ENCODE data around the gene ARHGEF37. TPM values are rescaled to one million over a fixed set of nuclear protein-coding genes. Genes with fewer than 3 reads are reported as not detected.

Gene ARHGEF37
- total and polyA plus RNA-seq, 2 donors: 5.6 to 14.2 TPM

- Histone ChIP-seq H3K4me3 (ENCODE audit: low read depth, low read length) (no peak overlapping the region), H3K36me3 (ENCODE audit: insufficient read depth) (no peaks in the 10 kb centered on the region), H3K4me1 (ENCODE audit: insufficient read depth) (no peaks in the 10 kb centered on the region), H3K27ac (ENCODE audit: low read depth) (no peak overlapping the region)
- WGBS: 72% methylated on average over 12 of the region's 12 CpGs
- no peak for DNase-seq (ENCODE audit: extremely low spot score)
These were observed 51.3 kb downstream of the ARHGEF37 start for GRCh38 chr5:149632311-149633251.

GRCh38 chr5:149633476-149634350 is 52.4 kb downstream of the ARHGEF37 start:
- no peak for DNase-seq (ENCODE audit: extremely low spot score)
- WGBS: 79% methylated on average over 8 of the region's 8 CpGs

DNA sequence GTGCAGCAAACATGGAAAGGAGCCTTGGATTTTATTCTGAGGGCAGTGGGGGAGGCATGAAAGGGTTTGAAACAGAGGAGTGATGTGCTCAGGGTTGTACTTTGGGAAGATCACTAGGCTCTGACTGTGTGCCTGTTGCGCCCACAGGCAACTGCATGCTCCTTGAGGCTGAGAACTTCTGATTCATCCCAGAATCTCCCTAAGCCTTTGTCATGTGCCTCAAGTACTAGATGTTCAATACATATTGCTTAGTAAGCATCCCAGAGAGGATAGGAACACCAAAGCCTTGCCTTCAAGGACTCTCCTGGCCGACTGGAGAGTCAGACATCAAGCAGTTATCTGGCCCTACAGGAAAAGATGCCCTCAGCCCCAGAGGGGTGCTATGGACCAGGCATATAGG is 54.1 kb downstream of the ARHGEF37 start:
- no peak for DNase-seq (ENCODE audit: extremely low spot score)
- H3K36me3 ChIP-seq (ENCODE audit: insufficient read depth): no peaks in the 10 kb centered on the region
- no peaks in the 10 kb centered on the region for H3K4me1 ChIP-seq (ENCODE audit: insufficient read depth)
- WGBS: 84% methylated on average over 2 of the region's 2 CpGs
- H3K27ac ChIP-seq (ENCODE audit: low read depth): no peak overlapping the region
- no peak overlapping the region for H3K4me3 ChIP-seq (ENCODE audit: low read depth, low read length)

More at GRCh38 chr5:149633476-149634350, 52.4 kb downstream of the ARHGEF37 start:
- no peaks in the 10 kb centered on the region for H3K4me1 ChIP-seq (ENCODE audit: insufficient read depth)
- H3K27ac ChIP-seq (ENCODE audit: low read depth): no peak overlapping the region
- no peak overlapping the region for H3K4me3 ChIP-seq (ENCODE audit: low read depth, low read length)
- no peaks in the 10 kb centered on the region for H3K36me3 ChIP-seq (ENCODE audit: insufficient read depth)

- WGBS: over 99% methylated on average over 5 of the region's 5 CpGs
- Histone ChIP-seq H3K27ac (ENCODE audit: low read depth) (no peak overlapping the region), H3K4me1 (ENCODE audit: insufficient read depth) (no peaks in the 10 kb centered on the region), H3K36me3 (ENCODE audit: insufficient read depth) (no peaks in the 10 kb centered on the region), H3K4me3 (ENCODE audit: low read depth, low read length) (no peak overlapping the region)
- DNase-seq (ENCODE audit: extremely low spot score): no peak
These were observed 55.0 kb downstream of the ARHGEF37 start for GRCh38 chr5:149636191-149636860.

DNA sequence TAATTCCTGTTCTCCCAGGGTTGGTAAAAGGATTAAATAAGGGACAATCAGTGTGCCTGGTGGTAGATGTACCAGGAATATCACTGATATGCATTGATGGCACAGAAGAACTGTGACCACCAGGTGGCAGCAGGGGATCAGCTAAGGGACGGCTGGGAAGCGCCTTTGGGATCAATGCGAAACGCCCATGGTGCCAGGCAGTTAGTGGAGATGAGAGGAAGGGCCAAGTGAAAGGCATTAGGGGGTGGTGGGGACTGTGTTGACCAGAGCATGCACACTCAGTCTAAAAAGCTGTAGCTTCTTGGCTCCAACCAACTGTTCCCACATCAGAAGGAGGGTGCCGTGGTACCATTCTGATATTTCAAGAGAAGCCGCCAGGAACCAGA is 55.6 kb downstream of the ARHGEF37 start:
- DNase-seq (ENCODE audit: extremely low spot score): no peak
- Histone ChIP-seq H3K4me3 (ENCODE audit: low read depth, low read length) (no peak overlapping the region), H3K36me3 (ENCODE audit: insufficient read depth) (no peaks in the 10 kb centered on the region), H3K4me1 (ENCODE audit: insufficient read depth) (no peaks in the 10 kb centered on the region), H3K27ac (ENCODE audit: low read depth) (no peak overlapping the region)
- WGBS: 35% methylated on average over 6 of the region's 6 CpGs

- no peak for DNase-seq (ENCODE audit: extremely low spot score)
- H3K27ac ChIP-seq (ENCODE audit: low read depth): no peak overlapping the region
- WGBS: 94% methylated on average over 5 of the region's 5 CpGs
These were observed 56.8 kb downstream of the ARHGEF37 start for GRCh38 chr5:149638136-149638535.

DNA sequence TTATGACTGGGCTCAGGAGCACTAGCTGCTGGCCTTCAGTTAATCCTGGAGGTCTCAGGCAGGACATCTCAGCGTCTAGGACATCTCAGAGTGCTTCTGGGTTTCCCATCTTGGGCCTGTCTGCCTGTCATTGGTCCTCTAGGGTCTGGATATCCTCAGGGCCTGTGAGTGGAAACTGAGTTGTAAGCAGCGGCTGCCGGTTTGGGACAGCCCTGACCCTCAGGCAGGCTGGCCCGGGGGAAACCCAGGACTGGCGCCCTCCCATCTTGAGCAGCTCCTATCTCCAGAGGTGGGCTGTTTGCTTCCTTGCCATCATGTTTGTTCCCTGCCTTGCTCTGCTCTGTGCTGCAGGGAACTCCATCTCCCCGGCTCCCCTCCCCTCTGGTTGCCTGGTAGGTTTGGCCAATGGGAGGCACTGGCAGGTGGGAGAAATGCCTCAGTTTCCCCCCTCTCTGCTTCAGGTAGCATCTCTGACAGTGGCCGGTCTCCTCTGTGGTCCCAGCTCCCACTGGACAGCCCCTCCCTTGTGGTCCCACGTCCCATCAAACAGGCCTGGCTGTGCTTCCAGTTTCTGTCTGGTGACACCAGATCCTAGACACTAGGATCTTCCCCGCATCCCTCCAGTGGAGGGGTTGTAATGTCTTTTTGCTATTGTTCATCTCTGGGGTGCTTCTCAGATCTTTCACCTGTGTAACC is 57.4 kb downstream of the ARHGEF37 start:
- H3K4me1 ChIP-seq (ENCODE audit: insufficient read depth): no peaks in the 10 kb centered on the region
- H3K4me3 ChIP-seq (ENCODE audit: low read depth, low read length): no peak overlapping the region
- H3K36me3 ChIP-seq (ENCODE audit: insufficient read depth): no peaks in the 10 kb centered on the region
- H3K27ac ChIP-seq (ENCODE audit: low read depth): no peak overlapping the region
- 89% methylated on average over 9 of the region's 9 CpGs for WGBS
- no peak for DNase-seq (ENCODE audit: extremely low spot score)

More at GRCh38 chr5:149638136-149638535, 56.8 kb downstream of the ARHGEF37 start:
- no peaks in the 10 kb centered on the region for H3K36me3 ChIP-seq (ENCODE audit: insufficient read depth)
- H3K4me3 ChIP-seq (ENCODE audit: low read depth, low read length): no peak overlapping the region
- H3K4me1 ChIP-seq (ENCODE audit: insufficient read depth): no peaks in the 10 kb centered on the region

DNA sequence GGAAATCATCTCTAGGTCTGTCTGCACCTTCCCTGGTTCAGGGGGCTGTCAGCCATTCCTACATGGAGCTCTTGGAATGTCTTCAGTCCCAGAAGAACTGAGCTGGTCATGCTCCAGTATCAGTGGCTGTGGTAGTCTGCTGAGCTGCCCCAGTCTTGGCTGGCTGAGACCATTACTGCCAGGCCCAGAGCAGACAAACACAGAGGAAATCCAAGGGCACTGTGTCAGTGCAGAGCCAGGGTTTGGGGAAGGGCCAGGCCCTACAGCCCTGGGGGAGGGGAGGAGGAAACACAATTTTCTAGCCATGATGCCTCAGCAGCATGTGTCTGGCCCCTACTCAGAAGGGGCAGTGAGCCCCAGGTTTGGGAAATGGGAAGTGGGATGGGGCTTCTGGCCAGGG is 58.4 kb downstream of the ARHGEF37 start:
- DNase-seq (ENCODE audit: extremely low spot score): no peak
- Histone ChIP-seq H3K27ac (ENCODE audit: low read depth) (no peak overlapping the region), H3K36me3 (ENCODE audit: insufficient read depth) (no peaks in the 10 kb centered on the region), H3K4me1 (ENCODE audit: insufficient read depth) (no peaks in the 10 kb centered on the region), H3K4me3 (ENCODE audit: low read depth, low read length) (no peak overlapping the region)

DNA sequence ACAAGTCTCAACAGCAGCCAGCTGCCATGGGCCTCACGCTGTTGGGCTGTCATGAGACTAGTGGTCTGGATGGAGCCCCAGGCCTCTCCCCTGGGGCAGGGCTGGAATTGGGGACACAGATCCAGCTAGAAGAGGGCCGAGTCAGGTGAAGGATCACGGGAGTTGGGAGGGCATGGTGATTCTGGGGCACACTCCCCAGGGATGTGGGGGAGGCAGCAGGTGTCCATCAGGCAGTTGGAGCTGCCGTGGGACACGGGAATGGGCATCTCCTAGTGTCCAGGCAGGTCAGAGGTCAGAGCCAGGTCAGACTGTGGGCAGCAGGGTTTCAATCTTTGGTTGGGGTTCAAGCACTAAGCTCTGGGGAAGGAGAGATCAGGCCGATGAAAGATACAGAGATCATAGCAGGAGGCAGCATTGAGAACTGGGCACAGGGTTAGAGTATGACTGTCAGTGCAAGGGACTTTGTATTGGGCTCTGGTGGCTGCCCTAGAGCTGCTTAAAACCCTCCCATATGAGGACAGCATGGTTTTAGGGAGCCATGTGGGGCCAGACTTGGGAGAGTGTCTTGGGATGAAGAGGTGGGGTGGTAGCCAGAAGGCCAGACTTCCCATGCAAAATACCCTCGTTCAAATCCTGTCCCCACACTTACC is 59.2 kb downstream of the ARHGEF37 start:
- 69% methylated on average over 7 of the region's 7 CpGs for WGBS
- H3K4me3 ChIP-seq (ENCODE audit: low read depth, low read length): no peak overlapping the region
- DNase-seq (ENCODE audit: extremely low spot score): no peak
- H3K36me3 ChIP-seq (ENCODE audit: insufficient read depth): no peaks in the 10 kb centered on the region
- H3K4me1 ChIP-seq (ENCODE audit: insufficient read depth): no peaks in the 10 kb centered on the region
- H3K27ac ChIP-seq (ENCODE audit: low read depth): peak overlapping the region; percentile 31

DNA sequence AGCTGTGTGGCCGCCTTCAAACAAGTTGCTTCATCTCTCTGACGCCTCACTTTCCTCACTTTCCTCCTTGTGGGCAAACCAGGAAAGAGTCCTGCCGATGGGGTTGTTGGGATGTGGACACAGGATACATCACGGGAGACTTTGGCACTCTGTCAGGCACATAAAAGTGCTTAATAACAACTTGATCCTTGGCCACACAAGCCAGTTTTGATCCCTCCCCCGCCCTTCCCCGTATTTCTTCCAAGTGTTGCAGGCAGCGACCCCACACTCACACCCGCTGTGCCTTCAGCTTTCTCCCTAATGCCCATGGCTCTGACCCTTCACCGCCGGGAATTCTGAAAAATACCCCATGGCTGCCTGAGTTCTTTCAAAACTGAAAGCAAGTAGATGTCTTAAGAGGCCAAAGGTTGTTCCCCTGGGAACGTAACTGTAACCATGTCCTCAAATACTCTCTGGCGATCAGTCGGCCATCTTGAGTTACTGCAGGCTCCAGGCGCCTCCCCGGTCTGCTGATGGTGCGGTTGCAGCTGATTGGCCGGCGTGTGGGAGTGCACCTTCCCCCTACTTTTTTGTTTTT is 59.8 kb downstream of the ARHGEF37 start:
- Histone ChIP-seq H3K36me3 (ENCODE audit: insufficient read depth) (no peaks in the 10 kb centered on the region), H3K4me1 (ENCODE audit: insufficient read depth) (no peaks in the 10 kb centered on the region), H3K27ac (ENCODE audit: low read depth) (no peak overlapping the region), H3K4me3 (ENCODE audit: low read depth, low read length) (no peak overlapping the region)
- no peak for DNase-seq (ENCODE audit: extremely low spot score)
- 46% methylated on average over 18 of the region's 18 CpGs for WGBS

GRCh38 chr5:149641600-149641999 is 60.3 kb downstream of the ARHGEF37 start:
- Histone ChIP-seq H3K4me3 (ENCODE audit: low read depth, low read length) (no peak overlapping the region), H3K36me3 (ENCODE audit: insufficient read depth) (no peaks in the 10 kb centered on the region), H3K27ac (ENCODE audit: low read depth) (no peak overlapping the region), H3K4me1 (ENCODE audit: insufficient read depth) (no peaks in the 10 kb centered on the region)
- WGBS: 92% methylated on average over 5 of the region's 5 CpGs
- no peak for DNase-seq (ENCODE audit: extremely low spot score)

DNA sequence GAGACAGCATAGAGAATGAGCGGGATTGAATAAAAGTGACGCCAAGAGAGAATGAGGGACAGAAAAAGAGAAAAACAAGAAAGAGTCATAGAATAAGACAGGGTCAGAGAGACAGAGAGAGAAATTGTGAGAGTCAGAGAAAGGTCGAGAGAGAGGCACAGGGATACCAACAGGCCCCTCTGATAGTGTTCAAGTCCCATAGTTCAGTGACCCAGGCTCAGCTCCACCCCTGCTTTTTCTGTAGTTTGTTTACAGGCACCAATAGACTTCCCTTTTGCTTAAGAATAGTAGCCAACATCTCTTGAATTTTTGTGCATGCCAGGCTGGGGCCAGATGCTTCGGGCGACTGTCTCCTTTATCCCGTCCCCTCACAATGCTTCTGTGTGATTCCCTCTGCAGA is 62.5 kb downstream of the ARHGEF37 start:
- no peaks in the 10 kb centered on the region for H3K36me3 ChIP-seq (ENCODE audit: insufficient read depth)
- no peak overlapping the region for H3K27ac ChIP-seq (ENCODE audit: low read depth)
- 84% methylated on average over 6 of the region's 6 CpGs for WGBS
- H3K4me3 ChIP-seq (ENCODE audit: low read depth, low read length): no peak overlapping the region
- DNase-seq (ENCODE audit: extremely low spot score): no peak
- no peaks in the 10 kb centered on the region for H3K4me1 ChIP-seq (ENCODE audit: insufficient read depth)
